ENCODE measurements around the gene KRTAP1-5.

Gene KRTAP1-5

DNA sequence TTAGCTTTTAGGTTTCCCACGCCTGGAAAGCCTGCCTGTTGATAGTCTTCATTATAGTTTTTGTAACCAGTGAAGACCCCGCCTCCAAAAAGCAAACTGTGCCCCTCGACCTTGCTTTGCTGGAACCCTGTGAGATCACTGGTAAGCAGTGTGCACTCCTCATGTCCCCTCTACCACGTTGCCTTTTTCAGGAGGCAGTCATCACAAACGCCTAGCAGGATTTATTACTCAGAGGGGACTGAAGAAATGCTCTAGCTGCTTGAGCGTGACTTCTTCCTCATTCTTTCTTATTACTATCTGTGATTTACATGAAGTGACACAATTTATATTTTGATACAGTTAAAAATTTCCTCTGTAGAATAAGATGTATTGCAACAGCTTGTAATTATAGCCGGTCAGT is 11.6 kb downstream of the KRTAP1-5 start:
- H3K36me3 ChIP-seq, result no peaks in the 10 kb centered on the region
- H3K27me3 ChIP-seq, result peaks cover 16% of the 10 kb centered on the region
- no peak overlapping the region for H3K4me3 ChIP-seq (ENCODE audit: low read depth, low read length)
- no peak for DNase-seq
- no peaks in the 10 kb centered on the region for H3K9me3 ChIP-seq
- TF ChIP-seq, protein P1, sequence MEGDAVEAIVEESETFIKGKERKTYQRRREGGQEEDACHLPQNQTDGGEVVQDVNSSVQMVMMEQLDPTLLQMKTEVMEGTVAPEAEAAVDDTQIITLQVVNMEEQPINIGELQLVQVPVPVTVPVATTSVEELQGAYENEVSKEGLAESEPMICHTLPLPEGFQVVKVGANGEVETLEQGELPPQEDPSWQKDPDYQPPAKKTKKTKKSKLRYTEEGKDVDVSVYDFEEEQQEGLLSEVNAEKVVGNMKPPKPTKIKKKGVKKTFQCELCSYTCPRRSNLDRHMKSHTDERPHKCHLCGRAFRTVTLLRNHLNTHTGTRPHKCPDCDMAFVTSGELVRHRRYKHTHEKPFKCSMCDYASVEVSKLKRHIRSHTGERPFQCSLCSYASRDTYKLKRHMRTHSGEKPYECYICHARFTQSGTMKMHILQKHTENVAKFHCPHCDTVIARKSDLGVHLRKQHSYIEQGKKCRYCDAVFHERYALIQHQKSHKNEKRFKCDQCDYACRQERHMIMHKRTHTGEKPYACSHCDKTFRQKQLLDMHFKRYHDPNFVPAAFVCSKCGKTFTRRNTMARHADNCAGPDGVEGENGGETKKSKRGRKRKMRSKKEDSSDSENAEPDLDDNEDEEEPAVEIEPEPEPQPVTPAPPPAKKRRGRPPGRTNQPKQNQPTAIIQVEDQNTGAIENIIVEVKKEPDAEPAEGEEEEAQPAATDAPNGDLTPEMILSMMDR (IDR thresholded peaks at IDR 0.05; ENCODE audit: low read depth, low read length), result no peak
- H3K4me1 ChIP-seq, result no peaks in the 10 kb centered on the region

DNA sequence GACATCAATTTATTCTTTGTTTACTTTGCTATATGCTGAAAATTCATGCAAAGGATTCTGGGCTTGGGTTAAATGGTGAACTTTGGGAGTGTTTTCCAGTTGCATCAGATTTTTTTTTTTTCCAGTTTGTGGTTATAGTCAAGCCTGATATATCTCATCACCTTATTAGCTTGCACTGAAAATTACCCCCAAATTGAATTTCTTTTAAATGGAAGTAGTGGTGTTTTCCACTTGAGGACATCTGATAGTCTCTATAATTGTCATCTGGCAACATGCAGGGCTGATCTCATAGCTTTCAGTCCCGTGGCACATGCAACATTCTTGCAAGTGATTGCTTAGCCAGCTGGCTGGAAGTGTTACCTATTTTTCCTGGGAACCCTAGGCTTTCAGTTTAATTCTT is 13.4 kb downstream of the KRTAP1-5 start:
- Histone ChIP-seq H3K27me3 (peaks cover 23% of the 10 kb centered on the region), H3K4me1 (no peaks in the 10 kb centered on the region), H3K9me3 (no peaks in the 10 kb centered on the region), H3K4me3 (ENCODE audit: low read depth, low read length) (no peak overlapping the region), H3K36me3 (no peaks in the 10 kb centered on the region)
- DNase-seq, result no peak
- TF ChIP-seq, protein P1 (IDR thresholded peaks at IDR 0.05; ENCODE audit: low read depth, low read length), result no peak

DNA sequence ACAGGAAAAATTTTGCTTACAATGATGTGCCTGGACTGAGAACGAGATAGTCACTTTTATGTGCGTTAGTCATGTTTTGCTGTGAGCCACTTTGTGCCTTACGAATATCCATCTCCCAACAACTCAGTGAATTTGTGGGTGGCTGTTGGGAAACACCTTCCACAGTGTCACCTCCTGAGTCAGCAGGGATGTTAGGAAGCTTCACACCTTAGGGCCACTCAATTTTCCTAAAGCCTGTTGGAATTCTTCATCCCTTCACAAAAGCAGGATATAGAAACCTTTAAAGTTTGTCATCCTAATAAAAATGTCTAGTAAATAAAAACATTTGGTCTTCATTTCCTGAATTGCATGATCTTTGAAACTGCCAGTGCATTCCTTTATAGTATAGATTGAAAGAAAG is 13.8 kb downstream of the KRTAP1-5 start:
- H3K36me3 ChIP-seq, result no peaks in the 10 kb centered on the region
- peaks cover 24% of the 10 kb centered on the region for H3K27me3 ChIP-seq
- H3K9me3 ChIP-seq, result no peaks in the 10 kb centered on the region
- H3K4me3 ChIP-seq (ENCODE audit: low read depth, low read length), result no peak overlapping the region
- H3K4me1 ChIP-seq, result no peaks in the 10 kb centered on the region
- TF ChIP-seq, protein P1 (IDR thresholded peaks at IDR 0.05; ENCODE audit: low read depth, low read length), result no peak
- no peak for DNase-seq

DNA sequence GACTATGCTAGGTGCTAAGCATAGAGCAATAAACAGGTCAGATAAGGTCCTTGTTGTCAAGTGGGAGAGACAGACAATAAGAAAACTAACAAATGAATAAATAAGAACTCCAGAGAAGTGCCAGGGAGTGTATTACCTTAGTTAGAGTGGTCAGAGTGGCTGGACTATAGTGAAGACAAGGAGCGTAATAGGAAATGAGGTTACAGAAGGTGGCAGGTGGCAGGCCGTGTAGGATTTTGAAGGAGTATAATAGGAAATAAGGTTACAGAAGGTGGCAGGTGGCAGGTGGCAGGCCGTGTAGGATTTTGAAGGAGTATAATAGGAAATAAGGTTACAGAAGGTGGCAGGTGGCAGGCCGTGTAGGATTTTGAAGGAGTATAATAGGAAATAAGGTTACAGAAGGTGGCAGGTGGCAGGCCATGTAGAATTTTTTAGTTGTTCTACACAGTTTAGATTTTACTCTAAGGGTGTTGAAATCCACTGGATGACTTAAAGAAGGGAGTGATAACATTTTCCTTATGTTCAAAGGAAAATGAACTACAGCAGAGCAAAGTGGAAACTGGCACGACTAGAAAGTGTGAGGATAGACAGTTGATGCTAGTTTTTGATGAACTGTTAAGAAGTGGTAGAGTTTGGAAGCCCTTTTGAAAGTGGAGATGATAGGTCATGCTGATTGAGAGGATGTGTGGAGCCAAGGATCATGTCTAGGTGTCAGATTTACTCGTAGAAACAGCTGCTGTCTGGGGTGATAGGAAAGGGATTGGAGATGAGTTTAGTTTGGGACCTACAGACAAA is 14.5 kb downstream of the KRTAP1-5 start:
- TF ChIP-seq, protein P1 (IDR thresholded peaks at IDR 0.05; ENCODE audit: low read depth, low read length), result no peak
- H3K4me1 ChIP-seq, result no peaks in the 10 kb centered on the region
- H3K36me3 ChIP-seq, result no peaks in the 10 kb centered on the region
- DNase-seq, result no peak
- no peak overlapping the region for H3K4me3 ChIP-seq (ENCODE audit: low read depth, low read length)
- peaks cover 24% of the 10 kb centered on the region for H3K27me3 ChIP-seq
- H3K9me3 ChIP-seq, result no peaks in the 10 kb centered on the region

DNA sequence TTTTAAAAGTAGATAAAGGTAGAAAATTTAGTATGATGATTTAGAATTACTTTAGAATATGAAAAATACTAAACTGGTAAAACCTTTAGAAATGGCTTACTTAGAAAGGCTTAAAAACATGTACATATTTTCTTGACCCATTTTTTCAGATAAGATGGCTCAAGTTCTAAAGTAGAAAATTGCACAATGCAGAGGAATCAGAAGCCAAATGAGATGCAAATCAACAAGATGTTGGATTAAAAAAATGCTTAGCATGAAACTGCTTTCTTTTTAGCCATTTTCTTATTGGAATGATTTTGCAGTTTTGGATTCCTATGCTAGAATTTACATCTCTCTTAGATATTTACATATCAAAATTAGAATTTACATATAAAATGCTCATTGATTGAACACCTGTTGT is 16.6 kb downstream of the KRTAP1-5 start:
- TF ChIP-seq, protein P1 (IDR thresholded peaks at IDR 0.05; ENCODE audit: low read depth, low read length), result no peak
- no peak overlapping the region for H3K4me3 ChIP-seq (ENCODE audit: low read depth, low read length)
- DNase-seq, result no peak

DNA sequence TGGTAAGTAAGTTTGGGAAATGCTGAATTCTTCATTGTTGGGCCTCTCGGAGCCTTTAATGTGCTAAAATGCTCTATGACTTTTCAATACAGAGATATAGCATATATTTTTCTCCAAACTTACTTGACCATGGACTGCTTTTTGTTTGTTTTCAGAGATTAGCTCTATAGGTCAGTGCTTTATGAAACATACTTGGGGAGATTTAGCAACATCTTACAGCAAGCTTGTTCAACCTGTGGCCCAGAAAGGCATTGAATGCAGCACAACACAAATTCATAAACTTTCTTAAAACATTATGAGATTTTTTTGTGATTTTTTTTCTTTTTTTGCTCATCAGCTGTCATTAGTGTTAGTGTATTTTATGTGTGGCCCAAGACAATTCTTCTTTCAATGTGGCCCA is 17.1 kb downstream of the KRTAP1-5 start:
- DNase-seq, result no peak
- Histone ChIP-seq H3K27me3 (peaks cover 9% of the 10 kb centered on the region), H3K4me1 (no peaks in the 10 kb centered on the region), H3K4me3 (ENCODE audit: low read depth, low read length) (no peak overlapping the region), H3K36me3 (no peaks in the 10 kb centered on the region), H3K9me3 (no peaks in the 10 kb centered on the region)
- TF ChIP-seq, protein P1 (IDR thresholded peaks at IDR 0.05; ENCODE audit: low read depth, low read length), result no peak

More for the DNA sequence above, 16.6 kb downstream of the KRTAP1-5 start:
- H3K27me3 ChIP-seq, result peaks cover 11% of the 10 kb centered on the region
- no peaks in the 10 kb centered on the region for H3K4me1 ChIP-seq
- H3K9me3 ChIP-seq, result no peaks in the 10 kb centered on the region
- H3K36me3 ChIP-seq, result no peaks in the 10 kb centered on the region
